ENCODE data around the gene PDE4DIP.
"Not testable (repeated sequence)": the region's sequence is repeated elsewhere in the genome, so short reads cannot be mapped to it uniquely, and the experiment has no call there.

DNA sequence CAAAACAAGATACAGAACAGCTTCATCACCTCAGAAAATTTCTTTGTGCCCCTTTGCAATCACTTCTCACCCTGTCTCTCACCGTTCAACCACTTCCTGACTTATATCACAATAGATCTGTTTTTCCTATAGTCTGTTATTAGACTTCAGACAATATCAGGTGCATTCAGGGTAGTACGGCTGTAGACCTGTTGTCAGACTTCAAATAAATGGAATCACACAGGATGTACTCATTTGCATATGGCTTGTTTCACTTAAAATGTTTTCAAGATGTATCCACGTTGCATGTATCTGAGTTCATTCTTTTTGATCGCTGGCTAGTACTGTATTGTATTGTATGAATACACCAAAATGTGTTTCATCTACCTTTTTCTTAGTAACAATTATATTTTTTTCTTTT, 104.5 kb downstream of the PDE4DIP start:
- TF ChIP-seq YY1 (IDR thresholded peaks at IDR 0.05); ZBTB33 (IDR thresholded peaks at IDR 0.05); TAF1 (conservative IDR thresholded peaks at IDR 0.05): not testable (repeated sequence)
- TF ChIP-seq, protein P1, sequence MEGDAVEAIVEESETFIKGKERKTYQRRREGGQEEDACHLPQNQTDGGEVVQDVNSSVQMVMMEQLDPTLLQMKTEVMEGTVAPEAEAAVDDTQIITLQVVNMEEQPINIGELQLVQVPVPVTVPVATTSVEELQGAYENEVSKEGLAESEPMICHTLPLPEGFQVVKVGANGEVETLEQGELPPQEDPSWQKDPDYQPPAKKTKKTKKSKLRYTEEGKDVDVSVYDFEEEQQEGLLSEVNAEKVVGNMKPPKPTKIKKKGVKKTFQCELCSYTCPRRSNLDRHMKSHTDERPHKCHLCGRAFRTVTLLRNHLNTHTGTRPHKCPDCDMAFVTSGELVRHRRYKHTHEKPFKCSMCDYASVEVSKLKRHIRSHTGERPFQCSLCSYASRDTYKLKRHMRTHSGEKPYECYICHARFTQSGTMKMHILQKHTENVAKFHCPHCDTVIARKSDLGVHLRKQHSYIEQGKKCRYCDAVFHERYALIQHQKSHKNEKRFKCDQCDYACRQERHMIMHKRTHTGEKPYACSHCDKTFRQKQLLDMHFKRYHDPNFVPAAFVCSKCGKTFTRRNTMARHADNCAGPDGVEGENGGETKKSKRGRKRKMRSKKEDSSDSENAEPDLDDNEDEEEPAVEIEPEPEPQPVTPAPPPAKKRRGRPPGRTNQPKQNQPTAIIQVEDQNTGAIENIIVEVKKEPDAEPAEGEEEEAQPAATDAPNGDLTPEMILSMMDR (IDR thresholded peaks at IDR 0.05; ENCODE audit: low read depth, low read length, missing input control) = not testable (repeated sequence)

Data from liver (tissue), 3 donors.